ENCODE data around the gene SCAF8.
A peak's percentile ranks its signal among the peaks of the same experiment; 100 is the strongest.
"Not testable (repeated sequence)": the region's sequence is repeated elsewhere in the genome, so short reads cannot be mapped to it uniquely, and the experiment has no call there.

SCAF8 gene

GRCh38 chr6:154797857-154798256 is 64.6 kb downstream of the SCAF8 start:
- ATAC-seq (replicated peaks; ENCODE audit: extremely low read depth, poor library complexity, severe bottlenecking) (no peak), DNase-seq (ENCODE audit: low spot score in 2 of 2) (no peak)
- peaks cover 28% of the 10 kb centered on the region for H3K4me1 Mint-ChIP-seq
- no peaks in the 10 kb centered on the region for H3K9me3 Mint-ChIP-seq
- no peak overlapping the region for H3K4me3 Mint-ChIP-seq
- H3K27me3 Mint-ChIP-seq = no peaks in the 10 kb centered on the region
- H3K27ac Mint-ChIP-seq (ENCODE audit: low read depth) = peak overlapping the region; percentile 74
- peaks cover 34% of the 10 kb centered on the region for H3K36me3 Mint-ChIP-seq (ENCODE audit: insufficient read depth)

- peak; percentile 32 for ATAC-seq (replicated peaks; ENCODE audit: extremely low read depth, poor library complexity, severe bottlenecking)
- Mint-ChIP-seq H3K9me3 (no peaks in the 10 kb centered on the region), H3K4me3 (no peak overlapping the region), H3K4me1 (peaks cover 25% of the 10 kb centered on the region), H3K27ac (ENCODE audit: low read depth) (peak overlapping the region; percentile 63), H3K36me3 (ENCODE audit: insufficient read depth) (peaks cover 25% of the 10 kb centered on the region), H3K27me3 (no peaks in the 10 kb centered on the region)
- no peak for DNase-seq (ENCODE audit: low spot score in 2 of 2)
Observed at GRCh38 chr6:154800338-154800737, 67.1 kb downstream of the SCAF8 start.

- Mint-ChIP-seq H3K27ac (ENCODE audit: low read depth) (no peak overlapping the region), H3K4me3 (no peak overlapping the region), H3K4me1 (peaks cover 3% of the 10 kb centered on the region), H3K36me3 (ENCODE audit: insufficient read depth) (peaks cover 40% of the 10 kb centered on the region), H3K27me3 (no peaks in the 10 kb centered on the region), H3K9me3 (no peaks in the 10 kb centered on the region)
- ATAC-seq (replicated peaks; ENCODE audit: extremely low read depth, poor library complexity, severe bottlenecking) (no peak), DNase-seq (ENCODE audit: low spot score in 2 of 2) (no peak)
Observed at GRCh38 chr6:154805288-154805911, 72.2 kb downstream of the SCAF8 start.

- Mint-ChIP-seq H3K27ac (ENCODE audit: low read depth) (no peak overlapping the region), H3K36me3 (ENCODE audit: insufficient read depth) (peaks cover 48% of the 10 kb centered on the region), H3K4me1 (no peaks in the 10 kb centered on the region), H3K4me3 (no peak overlapping the region), H3K9me3 (no peaks in the 10 kb centered on the region), H3K27me3 (no peaks in the 10 kb centered on the region)
- ATAC-seq (replicated peaks; ENCODE audit: extremely low read depth, poor library complexity, severe bottlenecking) (no peak), DNase-seq (ENCODE audit: low spot score in 2 of 2) (no peak)
Observed at GRCh38 chr6:154806804-154807203, 73.6 kb downstream of the SCAF8 start.

- not testable (repeated sequence) for H3K27me3 Mint-ChIP-seq; DNase-seq (ENCODE audit: low spot score in 2 of 2); ATAC-seq (replicated peaks; ENCODE audit: extremely low read depth, poor library complexity, severe bottlenecking); H3K27ac Mint-ChIP-seq (ENCODE audit: low read depth); H3K9me3 Mint-ChIP-seq; H3K4me3 Mint-ChIP-seq
- peaks cover 63% of the 10 kb centered on the region for H3K36me3 Mint-ChIP-seq (ENCODE audit: insufficient read depth)
- H3K4me1 Mint-ChIP-seq = peaks cover 14% of the 10 kb centered on the region
Observed at GRCh38 chr6:154811663-154812062, 78.4 kb downstream of the SCAF8 start.

GRCh38 chr6:154814063-154814462 is 80.8 kb downstream of the SCAF8 start:
- no peak for ATAC-seq (replicated peaks; ENCODE audit: extremely low read depth, poor library complexity, severe bottlenecking)
- Mint-ChIP-seq H3K36me3 (ENCODE audit: insufficient read depth) (peaks cover 61% of the 10 kb centered on the region), H3K27me3 (no peaks in the 10 kb centered on the region), H3K9me3 (no peaks in the 10 kb centered on the region), H3K27ac (ENCODE audit: low read depth) (peak overlapping the region; percentile 34), H3K4me3 (no peak overlapping the region), H3K4me1 (peaks cover 14% of the 10 kb centered on the region)
- DNase-seq (ENCODE audit: low spot score in 2 of 2) = no peak

- no peaks in the 10 kb centered on the region for H3K9me3 Mint-ChIP-seq
- peaks cover 62% of the 10 kb centered on the region for H3K36me3 Mint-ChIP-seq (ENCODE audit: insufficient read depth)
- peak overlapping the region; percentile 56 for H3K27ac Mint-ChIP-seq (ENCODE audit: low read depth)
- ATAC-seq (replicated peaks; ENCODE audit: extremely low read depth, poor library complexity, severe bottlenecking) = no peak
- H3K27me3 Mint-ChIP-seq = no peaks in the 10 kb centered on the region
- DNase-seq (ENCODE audit: low spot score in 2 of 2) = no peak
- peaks cover 15% of the 10 kb centered on the region for H3K4me1 Mint-ChIP-seq
- no peak overlapping the region for H3K4me3 Mint-ChIP-seq
Observed at GRCh38 chr6:154815938-154816820, 83.0 kb downstream of the SCAF8 start.

GRCh38 chr6:154821099-154821498 is 87.9 kb downstream of the SCAF8 start:
- H3K27me3 Mint-ChIP-seq = no peaks in the 10 kb centered on the region
- ATAC-seq (replicated peaks; ENCODE audit: extremely low read depth, poor library complexity, severe bottlenecking) (no peak), DNase-seq (ENCODE audit: low spot score in 2 of 2) (no peak)
- peaks cover 70% of the 10 kb centered on the region for H3K36me3 Mint-ChIP-seq (ENCODE audit: insufficient read depth)
- peaks cover 20% of the 10 kb centered on the region for H3K4me1 Mint-ChIP-seq
- H3K9me3 Mint-ChIP-seq = no peaks in the 10 kb centered on the region
- H3K27ac Mint-ChIP-seq (ENCODE audit: low read depth) = peak overlapping the region; percentile 5
- no peak overlapping the region for H3K4me3 Mint-ChIP-seq

- Mint-ChIP-seq H3K27ac (ENCODE audit: low read depth) (peak overlapping the region; percentile 5), H3K36me3 (ENCODE audit: insufficient read depth) (peaks cover 64% of the 10 kb centered on the region), H3K4me3 (no peak overlapping the region), H3K4me1 (peaks cover 20% of the 10 kb centered on the region), H3K27me3 (no peaks in the 10 kb centered on the region), H3K9me3 (no peaks in the 10 kb centered on the region)
- DNase-seq (ENCODE audit: low spot score in 2 of 2) (no peak), ATAC-seq (replicated peaks; ENCODE audit: extremely low read depth, poor library complexity, severe bottlenecking) (no peak)
Observed at GRCh38 chr6:154821638-154822037, 88.4 kb downstream of the SCAF8 start.

- peaks cover 22% of the 10 kb centered on the region for H3K4me1 Mint-ChIP-seq
- DNase-seq (ENCODE audit: low spot score in 2 of 2) (no peak), ATAC-seq (replicated peaks; ENCODE audit: extremely low read depth, poor library complexity, severe bottlenecking) (no peak)
- no peaks in the 10 kb centered on the region for H3K9me3 Mint-ChIP-seq
- peak overlapping the region; percentile 47 for H3K27ac Mint-ChIP-seq (ENCODE audit: low read depth)
- H3K27me3 Mint-ChIP-seq = no peaks in the 10 kb centered on the region
- H3K36me3 Mint-ChIP-seq (ENCODE audit: insufficient read depth) = peaks cover 64% of the 10 kb centered on the region
- no peak overlapping the region for H3K4me3 Mint-ChIP-seq
Observed at GRCh38 chr6:154822947-154823558, 89.8 kb downstream of the SCAF8 start.

- peaks cover 26% of the 10 kb centered on the region for H3K4me1 Mint-ChIP-seq
- no peak for ATAC-seq (replicated peaks; ENCODE audit: extremely low read depth, poor library complexity, severe bottlenecking)
- H3K27me3 Mint-ChIP-seq = no peaks in the 10 kb centered on the region
- no peak overlapping the region for H3K27ac Mint-ChIP-seq (ENCODE audit: low read depth)
- H3K4me3 Mint-ChIP-seq = no peak overlapping the region
- peaks cover 65% of the 10 kb centered on the region for H3K36me3 Mint-ChIP-seq (ENCODE audit: insufficient read depth)
- DNase-seq (ENCODE audit: low spot score in 2 of 2) = no peak
- no peaks in the 10 kb centered on the region for H3K9me3 Mint-ChIP-seq
Observed at GRCh38 chr6:154824076-154824475, 90.9 kb downstream of the SCAF8 start.

- Mint-ChIP-seq H3K4me1 (peaks cover 24% of the 10 kb centered on the region), H3K4me3 (no peak overlapping the region), H3K27ac (ENCODE audit: low read depth) (no peak overlapping the region), H3K9me3 (no peaks in the 10 kb centered on the region), H3K27me3 (no peaks in the 10 kb centered on the region), H3K36me3 (ENCODE audit: insufficient read depth) (peaks cover 53% of the 10 kb centered on the region)
- no peak for ATAC-seq (replicated peaks; ENCODE audit: extremely low read depth, poor library complexity, severe bottlenecking)
- DNase-seq (ENCODE audit: low spot score in 2 of 2) = no peak
Observed at GRCh38 chr6:154829970-154830369, 96.8 kb downstream of the SCAF8 start.

- H3K4me3 Mint-ChIP-seq = no peak overlapping the region
- ATAC-seq (replicated peaks; ENCODE audit: extremely low read depth, poor library complexity, severe bottlenecking) (no peak), DNase-seq (ENCODE audit: low spot score in 2 of 2) (no peak)
- H3K4me1 Mint-ChIP-seq = peaks cover 24% of the 10 kb centered on the region
- H3K27ac Mint-ChIP-seq (ENCODE audit: low read depth) = no peak overlapping the region
- H3K36me3 Mint-ChIP-seq (ENCODE audit: insufficient read depth) = peaks cover 46% of the 10 kb centered on the region
- no peaks in the 10 kb centered on the region for H3K27me3 Mint-ChIP-seq
- H3K9me3 Mint-ChIP-seq = no peaks in the 10 kb centered on the region
Observed at GRCh38 chr6:154830771-154831170, 97.6 kb downstream of the SCAF8 start.
